DND-41 (cell line): ENCODE results near the gene FAM53A.
"Not testable (repeated sequence)": the region's sequence is repeated elsewhere in the genome, so short reads cannot be mapped to it uniquely, and the experiment has no call there.

Experiments used
- EZH2 ChIP-seq: IDR thresholded peaks from 3 replicates; pipeline ENCODE4 v1.6.1; 2012; ENCODE audit warnings: borderline replicate concordance, low read depth, mild to moderate bottlenecking, moderate library complexity, low read length, inconsistent platforms; ENCODE audit not compliant: severe bottlenecking
- TF ChIP-seq, protein P1 (sequence below): IDR thresholded peaks from 2 replicates; pipeline ENCODE4 v1.5.1; 2012; ENCODE audit warnings: borderline replicate concordance, low read length, moderate library complexity, mild to moderate bottlenecking; ENCODE audit not compliant: poor library complexity, severe bottlenecking; ENCODE audit errors: extremely low read depth

DNA sequence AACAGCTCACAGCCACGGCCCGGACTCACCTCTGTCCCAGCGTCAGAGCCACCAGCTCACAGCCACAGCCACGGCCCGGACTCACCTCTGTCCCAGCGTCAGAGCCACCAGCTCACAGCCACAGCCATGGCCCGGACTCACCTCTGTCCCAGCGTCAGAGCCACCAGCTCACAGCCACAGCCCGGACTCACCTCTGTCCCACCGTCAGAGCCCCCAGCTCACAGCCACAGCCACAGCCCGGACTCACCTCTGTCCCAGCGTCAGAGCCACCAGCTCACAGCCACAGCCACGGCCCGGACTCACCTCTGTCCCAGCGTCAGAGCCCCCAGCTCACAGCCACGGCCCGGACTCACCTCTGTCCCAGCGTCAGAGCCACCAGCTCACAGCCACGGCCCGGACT, 13.1 kb downstream of the FAM53A start:
- TF ChIP-seq, protein P1, sequence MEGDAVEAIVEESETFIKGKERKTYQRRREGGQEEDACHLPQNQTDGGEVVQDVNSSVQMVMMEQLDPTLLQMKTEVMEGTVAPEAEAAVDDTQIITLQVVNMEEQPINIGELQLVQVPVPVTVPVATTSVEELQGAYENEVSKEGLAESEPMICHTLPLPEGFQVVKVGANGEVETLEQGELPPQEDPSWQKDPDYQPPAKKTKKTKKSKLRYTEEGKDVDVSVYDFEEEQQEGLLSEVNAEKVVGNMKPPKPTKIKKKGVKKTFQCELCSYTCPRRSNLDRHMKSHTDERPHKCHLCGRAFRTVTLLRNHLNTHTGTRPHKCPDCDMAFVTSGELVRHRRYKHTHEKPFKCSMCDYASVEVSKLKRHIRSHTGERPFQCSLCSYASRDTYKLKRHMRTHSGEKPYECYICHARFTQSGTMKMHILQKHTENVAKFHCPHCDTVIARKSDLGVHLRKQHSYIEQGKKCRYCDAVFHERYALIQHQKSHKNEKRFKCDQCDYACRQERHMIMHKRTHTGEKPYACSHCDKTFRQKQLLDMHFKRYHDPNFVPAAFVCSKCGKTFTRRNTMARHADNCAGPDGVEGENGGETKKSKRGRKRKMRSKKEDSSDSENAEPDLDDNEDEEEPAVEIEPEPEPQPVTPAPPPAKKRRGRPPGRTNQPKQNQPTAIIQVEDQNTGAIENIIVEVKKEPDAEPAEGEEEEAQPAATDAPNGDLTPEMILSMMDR = not testable (repeated sequence)
- not testable (repeated sequence) for TF ChIP-seq EZH2
